GM18520 (cell line): Measurements from ENCODE around the gene CLPTM1L.
"Not testable (repeated sequence)": the region's sequence is repeated elsewhere in the genome, so short reads cannot be mapped to it uniquely, and the experiment has no call there.

ENCODE experiments used
- ATAC-seq: cut with Tn5 transposase; IDR thresholded peaks from one replicate; pipeline ENCODE4 v1.9.1; 2021; ENCODE audit not compliant: unreplicated experiment

CLPTM1L gene

DNA sequence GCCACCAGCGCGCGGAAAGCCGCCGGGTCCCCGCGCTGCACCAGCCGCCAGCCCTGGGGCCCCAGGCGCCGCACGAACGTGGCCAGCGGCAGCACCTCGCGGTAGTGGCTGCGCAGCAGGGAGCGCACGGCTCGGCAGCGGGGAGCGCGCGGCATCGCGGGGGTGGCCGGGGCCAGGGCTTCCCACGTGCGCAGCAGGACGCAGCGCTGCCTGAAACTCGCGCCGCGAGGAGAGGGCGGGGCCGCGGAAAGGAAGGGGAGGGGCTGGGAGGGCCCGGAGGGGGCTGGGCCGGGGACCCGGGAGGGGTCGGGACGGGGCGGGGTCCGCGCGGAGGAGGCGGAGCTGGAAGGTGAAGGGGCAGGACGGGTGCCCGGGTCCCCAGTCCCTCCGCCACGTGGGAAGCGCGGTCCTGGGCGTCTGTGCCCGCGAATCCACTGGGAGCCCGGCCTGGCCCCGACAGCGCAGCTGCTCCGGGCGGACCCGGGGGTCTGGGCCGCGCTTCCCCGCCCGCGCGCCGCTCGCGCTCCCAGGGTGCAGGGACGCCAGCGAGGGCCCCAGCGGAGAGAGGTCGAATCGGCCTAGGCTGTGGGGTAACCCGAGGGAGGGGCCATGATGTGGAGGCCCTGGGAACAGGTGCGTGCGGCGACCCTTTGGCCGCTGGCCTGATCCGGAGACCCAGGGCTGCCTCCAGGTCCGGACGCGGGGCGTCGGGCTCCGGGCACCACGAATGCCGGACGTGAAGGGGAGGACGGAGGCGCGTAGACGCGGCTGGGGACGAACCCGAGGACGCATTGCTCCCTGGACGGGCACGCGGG is 49.9 kb downstream of the CLPTM1L start, which contains the start of gene TERT:
TERT (minus strand) TSS at position 234 of the 815 bp plus-strand sequence; CDS start at position 155, 79 bp downstream.
- ATAC-seq, result no peak

DNA sequence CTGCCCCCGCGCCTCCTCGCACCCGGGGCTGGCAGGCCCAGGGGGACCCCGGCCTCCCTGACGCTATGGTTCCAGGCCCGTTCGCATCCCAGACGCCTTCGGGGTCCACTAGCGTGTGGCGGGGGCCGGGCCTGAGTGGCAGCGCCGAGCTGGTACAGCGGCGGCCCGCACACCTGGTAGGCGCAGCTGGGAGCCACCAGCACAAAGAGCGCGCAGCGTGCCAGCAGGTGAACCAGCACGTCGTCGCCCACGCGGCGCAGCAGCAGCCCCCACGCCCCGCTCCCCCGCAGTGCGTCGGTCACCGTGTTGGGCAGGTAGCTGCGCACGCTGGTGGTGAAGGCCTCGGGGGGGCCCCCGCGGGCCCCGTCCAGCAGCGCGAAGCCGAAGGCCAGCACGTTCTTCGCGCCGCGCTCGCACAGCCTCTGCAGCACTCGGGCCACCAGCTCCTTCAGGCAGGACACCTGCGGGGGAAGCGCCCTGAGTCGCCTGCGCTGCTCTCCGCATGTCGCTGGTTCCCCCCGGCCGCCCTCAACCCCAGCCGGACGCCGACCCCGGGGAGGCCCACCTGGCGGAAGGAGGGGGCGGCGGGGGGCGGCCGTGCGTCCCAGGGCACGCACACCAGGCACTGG is 50.6 kb downstream of the CLPTM1L start:
- ATAC-seq, result no peak

DNA sequence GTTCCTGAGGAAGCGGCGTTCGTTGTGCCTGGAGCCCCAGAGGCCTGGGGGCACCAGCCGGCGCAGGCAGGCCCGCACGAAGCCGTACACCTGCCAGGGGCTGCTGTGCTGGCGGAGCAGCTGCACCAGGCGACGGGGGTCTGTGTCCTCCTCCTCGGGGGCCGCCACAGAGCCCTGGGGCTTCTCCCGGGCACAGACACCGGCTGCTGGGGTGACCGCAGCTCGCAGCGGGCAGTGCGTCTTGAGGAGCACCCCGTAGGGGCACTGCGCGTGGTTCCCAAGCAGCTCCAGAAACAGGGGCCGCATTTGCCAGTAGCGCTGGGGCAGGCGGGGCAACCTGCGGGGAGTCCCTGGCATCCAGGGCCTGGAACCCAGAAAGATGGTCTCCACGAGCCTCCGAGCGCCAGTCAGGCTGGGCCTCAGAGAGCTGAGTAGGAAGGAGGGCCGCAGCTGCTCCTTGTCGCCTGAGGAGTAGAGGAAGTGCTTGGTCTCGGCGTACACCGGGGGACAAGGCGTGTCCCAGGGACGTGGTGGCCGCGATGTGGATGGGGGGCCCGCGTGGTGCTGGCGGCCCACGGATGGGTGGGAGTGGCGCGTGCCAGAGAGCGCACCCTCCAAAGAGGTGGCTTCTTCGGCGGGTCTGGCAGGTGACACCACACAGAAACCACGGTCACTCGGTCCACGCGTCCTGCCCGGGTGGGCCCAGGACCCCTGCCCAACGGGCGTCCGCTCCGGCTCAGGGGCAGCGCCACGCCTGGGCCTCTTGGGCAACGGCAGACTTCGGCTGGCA is 51.3 kb downstream of the CLPTM1L start:
- ATAC-seq, result no peak

DNA sequence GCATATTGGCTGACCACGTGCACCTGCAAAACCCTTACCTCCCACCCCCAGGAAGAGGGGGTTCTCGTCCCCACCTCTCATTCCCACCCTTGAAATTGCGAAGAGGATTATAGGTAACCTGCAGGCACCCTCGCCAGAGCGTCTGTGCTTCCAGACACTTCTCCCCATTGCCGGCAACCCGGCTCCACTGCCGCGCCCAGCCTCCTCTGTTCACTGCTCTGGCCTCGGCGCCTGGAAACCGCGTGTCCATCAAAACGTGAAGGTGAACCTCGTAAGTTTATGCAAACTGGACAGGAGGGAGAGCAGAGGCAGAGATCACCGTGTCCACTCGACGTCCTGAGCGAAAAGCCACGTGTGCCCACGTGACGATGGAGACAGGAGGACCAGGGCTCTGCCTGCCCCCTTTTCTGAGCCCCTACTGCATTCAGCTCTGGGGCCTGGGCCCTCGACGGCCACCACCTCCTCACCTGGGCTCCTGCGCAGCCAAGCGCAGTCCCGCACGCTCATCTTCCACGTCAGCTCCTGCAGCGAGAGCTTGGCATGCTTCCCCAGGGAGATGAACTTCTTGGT is 52.0 kb downstream of the CLPTM1L start:
- no peak for ATAC-seq

DNA sequence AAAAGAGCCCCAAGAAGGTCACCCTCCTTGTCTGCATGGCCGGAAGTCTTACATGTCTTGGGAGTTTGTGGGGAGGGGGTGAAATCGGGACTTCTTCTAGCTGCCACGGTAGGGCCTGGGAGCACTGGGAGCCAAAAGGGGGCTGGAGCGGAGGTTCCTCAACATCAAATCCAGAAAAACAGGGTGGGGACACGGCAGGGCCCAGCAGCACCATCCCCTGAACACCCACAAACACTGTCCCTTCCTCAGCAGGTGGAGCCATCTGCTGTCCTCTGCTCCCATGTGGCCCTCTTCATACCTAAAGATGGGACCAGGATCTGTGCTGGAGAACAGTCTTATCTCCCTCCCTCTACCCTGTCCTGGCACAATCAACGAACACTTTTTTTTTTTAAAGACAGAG is 52.8 kb downstream of the CLPTM1L start:
- no peak for ATAC-seq

DNA sequence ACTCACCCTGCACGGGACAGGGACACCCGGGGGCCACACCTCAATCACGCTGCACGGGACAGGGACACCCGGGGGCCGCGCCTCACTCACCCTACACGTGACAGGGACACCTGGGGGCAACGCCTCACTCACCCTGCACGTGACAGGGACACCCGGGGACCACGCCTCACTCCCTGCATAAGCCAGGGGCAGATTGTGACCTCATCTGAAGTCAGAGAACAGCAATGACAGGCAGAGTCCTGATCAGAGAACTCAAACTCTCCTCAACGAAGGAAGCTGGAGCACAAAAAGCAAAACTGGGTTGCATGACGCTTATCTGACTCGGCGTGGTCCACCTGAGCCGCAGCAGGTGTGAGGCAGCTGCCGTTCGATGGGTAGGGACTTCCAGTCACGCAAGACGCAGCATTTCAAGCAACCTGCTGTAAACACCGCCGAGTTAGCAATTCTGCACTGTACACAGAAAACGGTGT is 53.3 kb downstream of the CLPTM1L start:
- ATAC-seq, result no peak

DNA sequence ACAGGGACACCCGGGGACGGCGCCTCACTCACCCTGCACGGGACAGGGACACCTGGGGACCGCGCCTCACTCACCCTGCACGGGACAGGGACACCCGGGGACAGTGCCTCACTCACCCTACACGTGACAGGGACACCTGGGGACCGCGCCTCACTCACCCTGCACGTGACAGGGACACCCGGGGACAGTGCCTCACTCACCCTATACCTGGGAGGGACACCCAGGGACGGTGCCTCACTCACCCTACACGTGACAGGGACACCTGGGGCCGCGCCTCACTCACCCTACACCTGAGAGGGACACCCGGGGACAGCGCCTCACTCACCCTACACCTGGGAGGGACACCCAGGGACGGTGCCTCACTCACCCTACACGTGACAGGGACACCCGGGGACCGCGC is 53.9 kb downstream of the CLPTM1L start:
- not testable (repeated sequence) for ATAC-seq

DNA sequence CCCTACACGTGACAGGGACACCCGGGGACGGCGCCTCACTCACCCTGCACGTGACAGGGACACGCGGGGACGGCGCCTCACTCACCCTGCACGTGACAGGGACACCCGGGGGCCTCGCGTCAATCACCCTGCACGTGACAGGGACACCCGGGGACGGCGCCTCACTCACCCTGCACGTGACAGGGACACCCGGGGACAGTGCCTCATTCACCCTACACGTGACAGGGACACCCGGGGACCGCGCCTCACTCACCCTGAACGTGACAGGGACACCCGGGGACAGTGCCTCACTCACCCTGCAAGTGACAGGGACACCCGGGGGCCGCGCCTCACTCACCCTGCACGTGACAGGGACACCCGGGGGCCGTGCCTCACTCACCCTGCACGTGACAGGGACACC is 55.3 kb downstream of the CLPTM1L start:
- ATAC-seq, result not testable (repeated sequence)

DNA sequence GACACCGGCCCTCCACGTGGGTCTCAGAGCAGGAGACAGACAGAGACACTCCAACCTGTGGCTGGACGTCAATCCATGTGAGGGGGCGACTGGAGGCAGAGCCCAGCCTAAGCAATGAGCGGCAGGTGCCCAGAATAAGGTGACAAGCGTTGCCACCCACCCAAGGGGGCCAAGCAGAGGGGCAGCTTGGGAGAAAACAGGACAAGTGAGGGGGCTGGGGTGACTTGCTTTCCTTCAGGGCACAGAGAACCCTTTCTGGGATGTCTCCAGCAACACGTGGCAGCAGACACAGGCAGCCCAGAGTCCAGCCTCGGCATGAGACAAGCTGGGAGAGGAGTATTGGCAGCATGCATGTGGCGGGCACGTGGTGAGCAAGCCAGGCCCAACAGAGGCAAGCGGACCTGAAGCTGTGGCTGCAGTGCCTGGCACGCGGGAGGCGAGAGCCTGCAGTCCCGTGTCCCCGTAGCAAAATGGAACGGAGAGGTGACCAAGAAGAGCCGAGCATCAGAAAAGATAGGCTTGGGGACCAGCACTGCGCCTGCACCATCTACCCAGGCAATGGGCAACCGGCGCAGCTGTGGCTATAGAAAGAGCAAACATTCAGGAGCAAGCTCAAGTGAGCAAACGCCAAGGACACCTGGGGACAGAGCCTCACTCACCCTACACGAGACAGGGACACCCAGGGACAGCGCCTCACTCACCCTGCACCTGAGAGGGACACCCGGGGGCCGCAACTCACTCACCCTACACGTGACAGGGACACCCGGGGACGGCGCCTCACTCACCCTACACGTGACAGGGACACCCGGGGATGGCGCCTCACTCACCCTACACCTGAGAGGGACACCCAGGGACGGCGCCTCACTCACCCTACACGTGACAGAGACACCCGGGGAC is 56.2 kb downstream of the CLPTM1L start:
- ATAC-seq, result no peak

DNA sequence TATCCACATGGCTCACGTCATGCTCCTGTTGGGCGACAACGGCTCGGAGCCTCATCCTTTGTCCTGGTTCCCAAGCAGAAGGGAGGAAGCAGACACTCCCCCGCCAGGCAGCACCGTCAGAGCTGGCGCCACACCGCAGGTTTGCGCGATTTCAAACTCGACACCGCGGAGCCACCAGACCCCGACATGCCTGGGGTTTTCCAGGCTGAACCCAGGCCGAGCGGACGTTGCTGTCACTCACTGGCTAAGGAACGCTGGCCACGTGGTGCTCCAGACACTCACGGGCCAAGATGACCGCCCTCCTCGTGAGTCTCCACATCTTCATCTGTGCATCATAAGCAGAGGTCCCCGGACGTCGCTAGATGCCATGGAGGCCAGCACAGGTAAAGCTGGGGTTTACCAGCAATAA is 59.0 kb downstream of the CLPTM1L start:
- no peak for ATAC-seq

DNA sequence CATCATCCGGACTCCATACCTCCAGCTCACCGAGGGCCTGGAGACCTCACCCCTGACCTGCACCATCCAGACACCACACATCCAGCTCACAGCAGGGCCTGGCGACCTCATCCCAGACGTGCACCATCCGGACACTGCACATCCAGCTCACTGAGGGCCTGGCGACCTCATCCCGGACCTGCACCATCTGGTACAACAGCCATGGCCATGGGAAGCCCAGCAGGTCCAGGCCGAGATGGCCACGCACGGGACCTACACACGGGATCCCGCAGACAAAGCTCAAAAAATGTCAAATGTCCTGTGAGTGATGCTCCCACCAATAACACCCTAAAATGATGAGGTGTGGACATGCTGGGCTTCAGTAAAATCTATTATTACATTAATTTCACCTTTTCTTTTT is 59.8 kb downstream of the CLPTM1L start:
- no peak for ATAC-seq

DNA sequence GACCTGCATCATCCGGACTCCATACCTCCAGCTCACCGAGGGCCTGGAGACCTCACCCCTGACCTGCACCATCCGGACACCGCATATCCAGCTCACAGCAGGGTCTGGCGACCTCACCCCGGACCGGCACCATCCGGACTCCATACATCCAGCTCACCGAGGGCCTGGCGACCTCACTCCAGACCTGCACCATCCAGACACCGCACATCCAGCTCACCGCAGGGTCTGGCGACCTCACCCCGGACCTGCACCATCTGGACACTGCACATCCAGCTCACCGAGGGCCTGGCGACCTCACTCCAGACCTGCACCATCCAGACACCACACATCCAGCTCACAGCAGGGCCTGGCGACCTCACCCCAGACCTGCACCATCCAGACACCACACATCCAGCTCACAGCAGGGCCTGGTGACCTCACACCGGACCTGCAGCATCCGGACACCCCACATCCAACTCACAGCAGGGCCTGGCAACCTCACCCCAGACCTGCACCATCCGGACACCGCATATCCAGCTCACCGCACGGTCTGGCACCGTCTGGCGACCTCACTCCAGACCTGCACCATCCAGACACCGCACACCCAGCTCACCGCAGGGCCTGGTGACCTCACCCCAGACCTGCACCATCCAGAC is 60.4 kb downstream of the CLPTM1L start:
- not testable (repeated sequence) for ATAC-seq

DNA sequence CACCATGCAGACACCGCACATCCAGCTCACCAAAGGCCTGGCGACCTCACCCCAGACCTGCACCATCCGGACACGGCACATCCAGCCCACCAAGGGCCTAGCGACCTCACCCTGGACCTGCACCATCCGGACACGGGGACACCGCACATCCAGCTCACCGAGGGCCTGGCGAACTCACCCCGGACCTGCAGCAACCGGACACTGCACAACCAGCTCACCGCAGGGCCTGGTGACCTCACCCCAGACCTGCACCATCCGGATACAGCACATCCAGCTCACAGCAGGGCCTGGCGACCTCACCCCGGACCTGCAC is 61.2 kb downstream of the CLPTM1L start:
- not testable (repeated sequence) for ATAC-seq

DNA sequence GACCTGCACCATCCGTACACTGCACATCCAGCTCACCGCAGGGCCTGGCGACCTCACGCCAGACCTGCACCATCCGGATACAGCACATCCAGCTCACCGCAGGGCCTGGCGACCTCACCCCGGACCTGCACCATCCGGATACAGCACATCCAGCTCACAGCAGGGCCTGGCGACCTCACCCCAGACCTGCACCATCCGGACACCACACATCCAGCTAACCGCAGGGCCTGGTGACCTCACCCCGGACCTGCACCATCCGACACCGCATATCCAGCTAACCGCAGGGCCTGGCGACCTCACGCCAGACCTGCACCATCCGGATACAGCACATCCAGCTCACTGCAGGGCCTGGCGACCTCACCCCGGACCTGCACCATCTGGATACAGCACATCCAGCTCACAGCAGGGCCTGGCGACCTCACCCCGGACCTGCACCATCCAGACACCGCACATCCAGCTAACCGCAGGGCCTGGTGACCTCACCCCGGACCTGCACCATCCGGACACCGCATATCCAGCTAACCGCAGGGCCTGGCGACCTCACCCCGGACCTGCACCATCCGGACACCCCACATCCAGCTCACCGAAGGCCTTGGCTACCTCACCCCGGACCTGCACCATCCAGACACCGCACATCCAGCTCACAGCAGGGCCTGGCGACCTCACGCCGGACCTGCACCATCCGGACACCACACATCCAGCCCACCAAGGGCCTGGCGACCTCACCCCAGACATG is 61.7 kb downstream of the CLPTM1L start:
- not testable (repeated sequence) for ATAC-seq

DNA sequence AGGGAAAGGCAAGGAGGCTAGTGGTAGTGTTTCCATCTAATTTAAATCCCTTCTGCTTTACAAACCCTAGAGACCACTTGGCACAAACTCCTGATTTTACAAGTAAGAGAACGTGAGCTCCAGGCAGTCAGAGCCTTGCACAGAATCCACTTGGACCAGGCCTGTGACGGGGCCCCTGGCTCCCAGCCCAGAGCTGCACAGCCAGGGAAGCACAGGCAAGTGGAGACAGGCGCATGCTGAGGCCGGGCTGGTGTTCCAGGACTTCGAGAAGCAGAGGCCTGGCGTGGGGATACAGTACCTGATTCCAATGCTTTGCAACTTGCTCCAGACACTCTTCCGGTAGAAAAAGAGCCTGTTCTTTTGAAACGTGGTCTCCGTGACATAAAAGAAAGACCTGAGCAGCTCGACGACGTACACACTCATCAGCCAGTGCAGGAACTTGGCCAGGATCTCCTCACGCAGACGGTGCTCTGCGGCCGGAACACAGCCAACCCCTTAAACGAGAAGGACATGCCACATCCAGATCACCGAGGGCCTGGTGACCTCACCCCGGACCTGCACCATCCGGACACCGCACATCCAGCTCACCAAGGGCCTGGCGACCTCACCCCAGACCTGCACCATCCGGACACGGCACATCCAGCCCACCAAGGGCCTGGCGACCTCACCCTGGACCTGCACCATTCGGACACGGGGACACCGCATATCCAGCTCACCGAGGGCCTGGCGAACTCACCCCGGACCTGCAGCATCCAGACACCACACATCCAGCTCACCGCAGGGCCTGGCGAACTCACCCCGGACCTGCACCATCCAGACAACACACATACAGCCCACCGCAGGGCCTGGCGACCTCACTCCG is 62.5 kb downstream of the CLPTM1L start:
- no peak for ATAC-seq

DNA sequence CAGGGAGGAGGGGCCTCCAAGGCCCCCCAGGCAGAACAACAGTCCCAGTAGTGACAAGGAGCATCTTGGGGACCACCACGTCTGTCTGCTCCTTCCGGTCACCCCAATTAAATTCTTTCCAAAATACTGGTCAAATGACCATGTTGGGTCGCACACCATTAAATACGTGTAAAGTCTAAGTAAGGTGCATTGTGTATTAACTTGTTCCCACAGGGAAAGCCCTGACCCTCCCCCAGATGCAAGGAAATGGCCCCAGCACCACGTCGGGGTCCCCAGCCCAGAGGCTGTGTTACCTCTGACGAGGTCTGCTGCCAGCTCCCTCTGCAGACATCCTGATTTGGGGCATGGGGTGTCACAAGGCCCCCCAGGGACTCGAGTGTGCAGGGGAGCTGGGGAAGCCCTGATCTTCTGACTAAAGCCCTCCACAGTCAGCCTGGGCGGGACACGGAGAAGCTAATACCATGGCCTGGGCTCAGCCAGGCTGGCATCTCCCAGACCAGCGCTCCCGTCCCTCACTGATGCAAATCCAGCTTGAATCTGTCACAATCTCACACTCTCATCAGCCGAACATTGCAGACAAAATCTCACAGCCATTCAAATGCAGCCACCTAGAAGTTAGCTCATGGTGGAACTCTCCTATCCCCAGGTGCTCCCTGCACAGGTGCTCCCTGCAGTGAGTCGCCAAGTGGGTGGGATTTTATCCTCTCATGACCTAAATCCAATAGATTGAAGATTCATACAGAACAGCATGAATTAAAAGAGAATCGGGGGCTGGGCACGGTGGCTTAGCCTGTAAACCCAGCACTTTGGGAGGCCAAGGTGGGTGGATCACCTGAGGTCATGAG is 63.6 kb downstream of the CLPTM1L start:
- ATAC-seq, result no peak
